Measurements from ENCODE around the gene STAT5A. TPM values are rescaled to one million over a fixed set of nuclear protein-coding genes. Genes with fewer than 3 reads are reported as not detected.
A peak's percentile ranks its signal among the peaks of the same experiment; 100 is the strongest.
"Not testable (repeated sequence)": the region's sequence is repeated elsewhere in the genome, so short reads cannot be mapped to it uniquely, and the experiment has no call there.

The STAT5A gene
- total RNA-seq, 1 donor = 35.5 TPM

DNA sequence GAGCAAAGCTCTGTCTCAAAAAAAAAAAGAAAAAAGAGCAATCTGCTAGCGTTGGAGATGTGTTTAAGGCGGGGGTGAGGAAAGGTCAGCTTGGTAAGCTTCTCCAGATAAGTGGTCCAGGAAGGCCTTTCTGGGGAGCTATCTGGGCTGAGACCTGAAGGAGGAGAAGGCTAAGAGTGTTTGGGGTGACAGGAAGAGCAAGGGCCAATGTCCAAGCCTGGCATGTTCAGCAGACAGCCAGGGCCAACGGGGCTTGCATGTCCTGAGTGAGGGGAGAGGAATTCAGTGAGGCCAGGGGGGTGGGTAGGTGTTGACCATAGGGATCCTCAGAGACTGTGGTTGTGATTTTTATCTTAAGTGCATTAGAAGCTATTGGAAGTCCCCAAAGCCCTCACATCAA, 15.4 kb downstream of the STAT5A start:
- peak; percentile 60 for DNase-seq (ENCODE audit: insufficient read length, low spot score, missing footprints)
- Histone ChIP-seq H4K20me1 (ENCODE audit: insufficient read depth, low read length) (no peaks in the 10 kb centered on the region), H3K79me2 (ENCODE audit: insufficient read depth, low read length) (no peaks in the 10 kb centered on the region), H3K9me3 (ENCODE audit: low read depth, low read length) (no peaks in the 10 kb centered on the region), H3K4me3 (ENCODE audit: insufficient read depth, low read length) (no peak overlapping the region), H2AFZ (ENCODE audit: low read length) (no peak overlapping the region), H3K4me2 (ENCODE audit: insufficient read depth, low read length) (no peak overlapping the region), H3K4me1 (ENCODE audit: insufficient read depth, low read length) (no peaks in the 10 kb centered on the region), H3K27me3 (ENCODE audit: insufficient read depth, low read length) (no peaks in the 10 kb centered on the region), H3K27ac (ENCODE audit: low read depth, low read length) (no peak overlapping the region), H3K36me3 (ENCODE audit: insufficient read depth, low read length) (peaks cover 7% of the 10 kb centered on the region)
- no peak for TF ChIP-seq CTCF (IDR thresholded peaks at IDR 0.05; ENCODE audit: extremely low read depth, low read depth, low read length)

- Histone ChIP-seq H3K4me3 (ENCODE audit: insufficient read depth, low read length) (no peak overlapping the region), H3K27me3 (ENCODE audit: insufficient read depth, low read length) (no peaks in the 10 kb centered on the region)
These were observed 16.1 kb downstream of the STAT5A start for GRCh38 chr17:42304187-42305030.

DNA sequence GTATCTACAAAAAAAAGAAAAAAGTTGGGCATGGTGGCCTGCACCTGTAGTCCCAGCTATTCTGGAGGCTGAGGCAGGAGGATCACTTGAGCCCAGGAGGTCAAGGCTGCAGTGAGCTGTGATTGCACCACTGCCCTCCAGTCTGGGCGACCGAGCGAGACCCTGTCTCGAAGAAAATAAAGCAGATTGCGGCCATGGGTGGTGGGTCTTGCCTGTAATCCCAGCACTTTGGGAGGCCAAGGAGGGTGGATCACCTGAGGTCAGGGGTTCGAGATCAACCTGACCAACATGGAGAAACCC, 16.7 kb downstream of the STAT5A start:
- not testable (repeated sequence) for H3K27ac ChIP-seq (ENCODE audit: low read depth, low read length); H3K4me2 ChIP-seq (ENCODE audit: insufficient read depth, low read length); H3K27me3 ChIP-seq (ENCODE audit: insufficient read depth, low read length); H3K4me3 ChIP-seq (ENCODE audit: insufficient read depth, low read length); H3K79me2 ChIP-seq (ENCODE audit: insufficient read depth, low read length); DNase-seq (ENCODE audit: insufficient read length, low spot score, missing footprints); H3K9me3 ChIP-seq (ENCODE audit: low read depth, low read length); H3K4me1 ChIP-seq (ENCODE audit: insufficient read depth, low read length); H4K20me1 ChIP-seq (ENCODE audit: insufficient read depth, low read length); H2AFZ ChIP-seq (ENCODE audit: low read length)
- H3K36me3 ChIP-seq (ENCODE audit: insufficient read depth, low read length) = peaks cover 11% of the 10 kb centered on the region

More at GRCh38 chr17:42304187-42305030, 16.1 kb downstream of the STAT5A start:
- Histone ChIP-seq H3K9me3 (ENCODE audit: low read depth, low read length) (no peaks in the 10 kb centered on the region), H4K20me1 (ENCODE audit: insufficient read depth, low read length) (no peaks in the 10 kb centered on the region), H3K4me1 (ENCODE audit: insufficient read depth, low read length) (no peaks in the 10 kb centered on the region), H3K27ac (ENCODE audit: low read depth, low read length) (no peak overlapping the region), H3K36me3 (ENCODE audit: insufficient read depth, low read length) (peaks cover 7% of the 10 kb centered on the region), H2AFZ (ENCODE audit: low read length) (no peak overlapping the region), H3K79me2 (ENCODE audit: insufficient read depth, low read length) (no peaks in the 10 kb centered on the region), H3K4me2 (ENCODE audit: insufficient read depth, low read length) (no peak overlapping the region)
- no peak for DNase-seq (ENCODE audit: insufficient read length, low spot score, missing footprints)
- TF ChIP-seq CTCF (IDR thresholded peaks at IDR 0.05; ENCODE audit: extremely low read depth, low read depth, low read length) = no peak

DNA sequence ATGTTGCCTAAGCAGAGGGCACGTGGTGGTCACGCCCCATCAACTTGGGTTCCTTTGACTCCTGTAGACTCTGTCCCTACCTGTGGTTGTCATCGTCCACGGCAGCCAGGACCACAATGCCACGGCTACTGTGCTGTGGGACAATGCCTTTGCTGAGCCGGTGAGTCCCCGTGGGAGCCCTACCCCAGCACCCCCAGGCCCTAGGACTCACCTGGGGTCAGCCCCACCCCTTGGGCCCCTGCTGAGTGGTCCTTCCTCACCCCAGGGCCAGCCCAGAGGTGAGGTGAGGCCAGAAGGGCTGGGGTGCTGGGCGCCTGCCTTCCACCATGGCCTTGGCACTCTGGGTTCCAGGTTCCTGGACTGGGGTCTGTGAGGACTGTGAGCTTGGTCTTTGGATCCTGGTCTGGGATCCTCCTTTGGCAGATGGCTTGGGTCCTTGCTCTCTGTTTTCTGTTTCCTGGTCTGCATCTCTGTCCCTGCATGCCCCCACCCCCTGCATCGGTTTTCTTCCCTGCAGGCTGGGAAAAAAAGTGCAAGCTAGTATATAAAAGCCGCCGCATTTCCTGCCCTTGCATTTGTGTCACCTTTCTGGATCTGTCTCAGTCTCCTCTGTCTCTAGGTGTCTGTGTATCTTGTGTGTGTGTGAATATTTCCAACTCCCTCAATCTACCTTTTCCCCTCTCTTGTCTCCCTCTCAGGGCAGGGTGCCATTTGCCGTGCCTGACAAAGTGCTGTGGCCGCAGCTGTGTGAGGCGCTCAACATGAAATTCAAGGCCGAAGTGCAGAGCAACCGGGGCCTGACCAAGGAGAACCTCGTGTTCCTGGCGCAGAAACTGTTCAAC, 17.5 kb downstream of the STAT5A start:
- DNase-seq (ENCODE audit: insufficient read length, low spot score, missing footprints) = peak; percentile 71
- Histone ChIP-seq H3K4me1 (ENCODE audit: insufficient read depth, low read length) (no peaks in the 10 kb centered on the region), H3K27me3 (ENCODE audit: insufficient read depth, low read length) (no peaks in the 10 kb centered on the region), H3K27ac (ENCODE audit: low read depth, low read length) (no peak overlapping the region), H3K9me3 (ENCODE audit: low read depth, low read length) (no peaks in the 10 kb centered on the region), H3K4me3 (ENCODE audit: insufficient read depth, low read length) (no peak overlapping the region), H3K79me2 (ENCODE audit: insufficient read depth, low read length) (no peaks in the 10 kb centered on the region), H2AFZ (ENCODE audit: low read length) (no peak overlapping the region), H4K20me1 (ENCODE audit: insufficient read depth, low read length) (no peaks in the 10 kb centered on the region), H3K36me3 (ENCODE audit: insufficient read depth, low read length) (peaks cover 16% of the 10 kb centered on the region), H3K4me2 (ENCODE audit: insufficient read depth, low read length) (no peak overlapping the region)
- no peak for TF ChIP-seq CTCF (IDR thresholded peaks at IDR 0.05; ENCODE audit: extremely low read depth, low read depth, low read length)
